Astrocyte (in vitro differentiated cells and primary cell): ENCODE results near the gene MYO1B. TPM values are rescaled to one million over a fixed set of nuclear protein-coding genes. Genes with fewer than 3 reads are reported as not detected.

Source experiments
- DNase-seq: peaks from one replicate; pipeline ENCODE4 v3.0.0-alpha.2; 2010; ENCODE audit warnings: low read depth
- FAIRE-seq: peaks from 2 replicates; lab custom pipeline; 2011; peaks lifted over from hg19 to GRCh38; lab: Jason Lieb, UNC
- H2AFZ ChIP-seq: 2 replicates; pipeline ENCODE4 v1.6.0; 2012; ENCODE audit warnings: low read depth, low read length, inconsistent platforms
- H3K27ac ChIP-seq: 2 replicates; pipeline ENCODE4 v1.5.1; 2011; ENCODE audit warnings: low read depth, low read length, inconsistent platforms
- H3K27me3 ChIP-seq: 2 replicates; pipeline ENCODE4 v1.6.0; 2011; ENCODE audit warnings: low read length, inconsistent platforms; ENCODE audit not compliant: insufficient read depth
- H3K36me3 ChIP-seq: 2 replicates; pipeline ENCODE4 v1.5.1; 2011; ENCODE audit warnings: low read length, inconsistent platforms; ENCODE audit not compliant: insufficient read depth
- H3K4me1 ChIP-seq: 2 replicates; pipeline ENCODE4 v1.5.1; 2011; ENCODE audit warnings: low read length, inconsistent platforms; ENCODE audit not compliant: insufficient read depth
- H3K4me2 ChIP-seq: 2 replicates; pipeline ENCODE4 v1.6.0; 2012; ENCODE audit warnings: low read length, inconsistent platforms
- H3K4me3 ChIP-seq: 2 replicates; pipeline ENCODE4 v1.5.1; 2011; ENCODE audit warnings: low read depth, mild to moderate bottlenecking, low read length, inconsistent platforms; ENCODE audit not compliant: insufficient read depth
- H3K79me2 ChIP-seq: 2 replicates; pipeline ENCODE4 v1.6.0; 2012; ENCODE audit warnings: mild to moderate bottlenecking, low read length, inconsistent platforms; ENCODE audit not compliant: insufficient read depth
- H3K9ac ChIP-seq: 2 replicates; pipeline ENCODE4 v1.6.0; 2012; ENCODE audit warnings: mild to moderate bottlenecking, low read length, inconsistent platforms
- H3K9me3 ChIP-seq: 2 replicates; pipeline ENCODE4 v1.5.1; 2012; ENCODE audit warnings: low read depth, mild to moderate bottlenecking, low read length, inconsistent platforms; ENCODE audit not compliant: insufficient read depth
- H4K20me1 ChIP-seq: 2 replicates; pipeline ENCODE4 v1.6.0; 2012; ENCODE audit warnings: low read length, inconsistent platforms; ENCODE audit not compliant: insufficient read depth
- H3K27ac Mint-ChIP-seq: one replicate; pipeline ENCODE4 v1.8.0; 2021; ENCODE audit warnings: mild to moderate bottlenecking, mixed read lengths; ENCODE audit not compliant: unreplicated experiment
- H3K27me3 Mint-ChIP-seq: one replicate; pipeline ENCODE4 v1.8.0; 2021; ENCODE audit warnings: low read depth, mixed read lengths; ENCODE audit not compliant: unreplicated experiment
- H3K36me3 Mint-ChIP-seq: one replicate; pipeline ENCODE4 v1.8.0; 2021; ENCODE audit warnings: low read depth, mixed read lengths; ENCODE audit not compliant: unreplicated experiment
- H3K4me1 Mint-ChIP-seq: one replicate; pipeline ENCODE4 v1.8.0; 2021; ENCODE audit warnings: low read depth, mixed read lengths; ENCODE audit not compliant: unreplicated experiment
- H3K4me3 Mint-ChIP-seq: one replicate; pipeline ENCODE4 v1.8.0; 2021; ENCODE audit warnings: mild to moderate bottlenecking, moderate library complexity, mixed read lengths; ENCODE audit not compliant: unreplicated experiment
- H3K9me3 Mint-ChIP-seq: one replicate; pipeline ENCODE4 v1.8.0; 2021; ENCODE audit warnings: mild to moderate bottlenecking, mixed read lengths; ENCODE audit not compliant: unreplicated experiment
- CTCF ChIP-seq: IDR thresholded peaks from 2 replicates; pipeline ENCODE4 v1.5.1; 2011; ENCODE audit warnings: low read depth, mild to moderate bottlenecking, inconsistent platforms, low read length, moderate library complexity; ENCODE audit not compliant: insufficient read depth
- EZH2 ChIP-seq: IDR thresholded peaks from 2 replicates; pipeline ENCODE4 v1.6.1; 2012; ENCODE audit warnings: mild to moderate bottlenecking, low read length, inconsistent platforms; ENCODE audit not compliant: insufficient read depth
- total RNA-seq: library from RNA; stranded (reverse); gene quantifications from 2 replicates; pipeline ENCODE4 v1.2.1, GENCODE V29; 2021

MYO1B gene
- total RNA-seq, 1 donor from 2014 or later: 95.7 TPM

GRCh38 chr2:191199929-191200512, 45.2 kb upstream of the MYO1B start:
- Mint-ChIP-seq H3K27me3 (no peaks in the 10 kb centered on the region), H3K36me3 (no peaks in the 10 kb centered on the region), H3K4me3 (no peak overlapping the region), H3K27ac (no peak overlapping the region), H3K9me3 (no peaks in the 10 kb centered on the region), H3K4me1 (peaks cover 14% of the 10 kb centered on the region)
- no peaks in the 10 kb centered on the region for H3K27me3 ChIP-seq
- H3K4me2 ChIP-seq: no peak overlapping the region
- FAIRE-seq: no peak
- no peaks in the 10 kb centered on the region for H3K79me2 ChIP-seq
- no peak overlapping the region for H3K27ac ChIP-seq
- no peak for DNase-seq
- peaks cover 3% of the 10 kb centered on the region for H3K9me3 ChIP-seq
- peaks cover 8% of the 10 kb centered on the region for H3K4me1 ChIP-seq
- no peaks in the 10 kb centered on the region for H3K36me3 ChIP-seq
- H3K9ac ChIP-seq: no peak overlapping the region
- no peak for TF ChIP-seq EZH2
- TF ChIP-seq CTCF: no peak
- H3K4me3 ChIP-seq: no peak overlapping the region
- no peak overlapping the region for H2AFZ ChIP-seq
- H4K20me1 ChIP-seq: no peaks in the 10 kb centered on the region

GRCh38 chr2:191200910-191201309, 44.3 kb upstream of the MYO1B start:
- no peak overlapping the region for H3K27ac ChIP-seq
- Mint-ChIP-seq H3K27me3 (no peaks in the 10 kb centered on the region), H3K36me3 (no peaks in the 10 kb centered on the region)

More at GRCh38 chr2:191200910-191201309, 44.3 kb upstream of the MYO1B start:
- Histone ChIP-seq H4K20me1 (no peaks in the 10 kb centered on the region), H3K27me3 (no peaks in the 10 kb centered on the region), H3K4me3 (no peak overlapping the region), H3K4me1 (peaks cover 8% of the 10 kb centered on the region), H3K9ac (no peak overlapping the region), H3K9me3 (peaks cover 3% of the 10 kb centered on the region), H3K79me2 (no peaks in the 10 kb centered on the region), H3K4me2 (no peak overlapping the region), H3K36me3 (no peaks in the 10 kb centered on the region), H2AFZ (no peak overlapping the region)
- FAIRE-seq: no peak
- Mint-ChIP-seq H3K27ac (no peak overlapping the region), H3K9me3 (peaks cover under 1% of the 10 kb centered on the region), H3K4me1 (peaks cover 14% of the 10 kb centered on the region), H3K4me3 (no peak overlapping the region)
- no peak for DNase-seq
- no peak for TF ChIP-seq EZH2
- TF ChIP-seq CTCF: no peak
